ENCODE results near the gene WDR36. TPM values are rescaled to one million over a fixed set of nuclear protein-coding genes. Genes with fewer than 3 reads are reported as not detected.
"Not testable (repeated sequence)": the region's sequence is repeated elsewhere in the genome, so short reads cannot be mapped to it uniquely, and the experiment has no call there.

The WDR36 gene
- total RNA-seq, 1 donor = 24.5 TPM

DNA sequence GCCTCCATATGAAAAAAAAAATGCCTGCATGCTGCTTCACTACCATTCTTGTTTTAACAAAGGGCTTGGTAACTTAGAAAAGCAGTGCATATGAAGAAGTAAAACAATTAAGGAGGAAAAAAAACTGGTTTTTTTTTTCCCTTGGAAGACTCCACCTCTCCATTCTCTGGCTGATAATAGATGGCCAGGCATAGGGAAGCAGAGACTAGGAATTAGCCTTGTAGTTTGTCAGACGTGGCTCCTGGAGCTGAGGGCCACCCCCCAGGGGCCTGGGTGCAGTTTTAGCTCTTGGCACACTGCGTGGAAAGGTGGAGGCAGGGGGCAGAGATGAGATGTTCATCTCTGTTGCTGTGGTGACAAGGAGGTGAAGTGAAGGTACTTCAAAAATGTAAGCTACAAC is 42.7 kb downstream of the WDR36 start:
- DNase-seq (ENCODE audit: low read depth in 2 of 3, low spot score in 2 of 3) = no peak

DNA sequence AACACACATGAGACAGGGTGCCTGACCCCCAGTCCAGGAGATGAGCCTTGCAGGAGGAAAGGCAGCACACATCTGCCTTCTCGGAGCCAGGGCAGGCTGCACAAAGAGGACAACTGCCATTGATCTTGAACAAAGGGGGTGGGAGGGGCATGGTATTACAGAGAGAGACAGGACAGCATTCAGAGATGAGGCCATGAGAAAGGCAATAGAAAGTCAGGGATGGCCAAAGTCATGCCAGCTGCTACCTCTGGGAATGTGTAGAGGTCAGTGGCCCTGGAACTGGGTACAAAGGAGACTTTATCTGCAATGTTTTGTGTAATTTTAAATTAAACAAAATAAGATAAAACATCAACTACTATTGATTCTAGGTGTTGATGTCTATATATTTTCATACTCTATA is 43.2 kb downstream of the WDR36 start:
- DNase-seq (ENCODE audit: low read depth in 2 of 3, low spot score in 2 of 3) = no peak

DNA sequence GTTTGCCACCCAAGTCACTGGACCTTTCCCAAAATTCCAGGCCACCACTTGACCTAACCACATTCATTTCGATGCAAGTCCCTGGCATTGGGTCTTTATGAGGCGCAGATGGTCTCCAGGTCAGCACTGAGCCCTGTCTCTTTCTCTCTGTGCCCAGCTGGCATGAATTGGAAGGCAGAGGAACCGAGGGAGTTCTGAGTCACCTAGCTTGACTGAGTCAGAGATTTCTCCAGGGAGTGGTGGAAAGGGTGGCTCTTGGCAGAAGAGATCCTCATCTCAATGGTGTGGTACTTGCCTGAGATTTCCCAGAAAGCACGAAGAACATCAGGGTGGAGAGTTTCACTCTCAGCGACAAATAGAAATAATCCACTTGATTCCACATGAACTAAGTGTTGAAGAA is 43.8 kb downstream of the WDR36 start:
- no peak for DNase-seq (ENCODE audit: low read depth in 2 of 3, low spot score in 2 of 3)

DNA sequence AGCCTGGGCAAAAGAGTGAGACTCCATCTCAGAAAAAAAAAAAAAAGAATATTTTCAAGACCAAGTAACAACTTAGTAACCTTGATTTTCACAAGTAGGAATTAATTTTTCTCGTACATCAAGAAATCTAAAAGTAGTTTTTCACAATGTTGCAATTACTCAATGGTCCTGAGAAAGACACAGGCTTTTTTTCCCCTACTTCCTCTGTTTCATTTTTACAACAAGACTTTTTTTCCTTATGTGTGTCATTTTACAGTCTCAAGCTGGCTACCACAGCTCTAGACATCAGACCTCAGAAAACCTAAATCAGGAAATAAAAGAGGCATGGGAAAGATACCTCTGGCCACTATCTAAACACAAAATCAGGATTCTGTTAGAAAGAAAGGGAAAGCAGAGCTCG is 45.9 kb downstream of the WDR36 start:
- DNase-seq (ENCODE audit: low read depth in 2 of 3, low spot score in 2 of 3) = no peak

DNA sequence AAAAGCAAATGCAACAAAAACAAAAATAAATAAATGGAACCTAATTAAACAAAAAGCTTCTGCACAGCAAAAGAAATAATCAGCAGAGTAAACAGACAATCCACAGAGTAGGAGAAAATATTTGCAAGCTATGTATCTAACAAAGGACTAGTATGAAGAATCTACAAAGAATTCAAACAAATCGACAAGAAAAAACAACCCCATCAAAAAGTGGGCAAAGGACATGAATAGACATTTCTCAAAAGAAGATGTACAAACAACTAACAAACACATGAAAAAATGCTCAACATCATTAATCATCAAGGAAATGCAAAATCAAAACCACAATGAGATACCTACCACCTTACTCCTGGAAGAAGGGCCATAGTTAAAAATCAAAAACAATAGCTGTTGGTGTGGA is 49.3 kb downstream of the WDR36 start:
- not testable (repeated sequence) for DNase-seq (ENCODE audit: low read depth in 2 of 3, low spot score in 2 of 3)

DNA sequence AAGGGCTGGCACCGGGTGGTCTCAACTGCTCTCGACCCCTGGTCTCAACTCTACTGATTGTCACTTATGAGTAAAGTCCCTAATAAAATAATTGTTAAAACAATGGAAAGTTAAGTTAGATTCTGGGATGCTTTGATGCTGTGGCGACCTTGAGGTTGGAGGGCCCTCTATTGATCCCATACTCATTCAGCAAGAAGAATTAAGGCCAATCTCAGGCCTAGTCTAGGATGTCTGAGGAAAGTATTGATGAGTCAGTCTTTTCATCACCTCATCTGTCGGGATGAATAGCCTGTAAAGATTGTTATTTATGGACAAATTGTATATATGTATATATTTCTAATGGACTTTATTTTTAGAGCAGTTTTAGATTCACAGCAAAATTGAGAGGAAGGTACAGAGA is 50.8 kb downstream of the WDR36 start:
- DNase-seq (ENCODE audit: low read depth in 2 of 3, low spot score in 2 of 3) = no peak

DNA sequence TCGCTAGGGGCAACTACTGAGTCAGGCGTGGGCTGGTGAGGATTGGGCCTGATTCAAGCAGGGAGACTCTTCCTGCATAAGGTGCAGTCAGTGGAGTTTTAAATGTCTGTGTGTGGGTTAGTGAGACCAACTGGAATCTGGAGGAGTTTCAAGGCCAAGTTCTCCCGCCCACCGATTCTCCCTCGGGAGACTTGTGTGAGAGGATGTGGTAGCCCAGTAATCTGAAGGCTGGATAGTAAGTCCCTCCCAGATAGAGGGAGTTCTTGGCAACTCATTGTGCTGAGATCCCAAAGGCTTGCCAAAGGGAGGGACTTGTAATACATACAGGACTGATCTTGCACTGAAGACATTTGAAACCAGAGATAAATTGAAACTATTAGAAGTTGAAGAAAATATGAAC is 51.8 kb downstream of the WDR36 start:
- DNase-seq (ENCODE audit: low read depth in 2 of 3, low spot score in 2 of 3) = no peak

DNA sequence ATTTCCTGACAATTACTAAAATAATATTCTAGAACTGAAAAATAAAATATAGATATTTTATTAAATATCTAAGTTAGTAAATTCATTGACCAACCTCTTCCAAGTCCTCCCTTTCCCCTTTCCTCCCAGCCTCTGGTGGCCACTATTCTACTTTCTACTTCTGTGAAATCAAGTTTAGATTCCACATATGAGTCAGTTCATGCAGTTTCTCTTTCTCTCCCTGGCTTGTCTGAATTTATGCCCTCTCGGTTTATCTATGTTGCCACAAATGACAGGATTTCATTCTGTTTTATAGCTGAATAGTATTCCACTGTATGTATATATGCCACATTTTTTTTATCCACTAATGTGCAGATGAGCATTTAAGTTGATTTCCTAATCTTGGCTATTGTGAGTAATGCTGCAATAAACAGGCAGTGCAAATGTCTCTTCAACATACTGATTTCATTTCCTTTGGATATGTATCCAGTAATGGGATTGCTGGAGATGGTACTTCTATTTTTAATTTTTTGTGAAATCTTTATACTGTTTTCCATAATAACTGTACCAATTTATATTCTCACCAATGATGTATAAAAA is 52.3 kb downstream of the WDR36 start:
- no peak for DNase-seq (ENCODE audit: low read depth in 2 of 3, low spot score in 2 of 3)

DNA sequence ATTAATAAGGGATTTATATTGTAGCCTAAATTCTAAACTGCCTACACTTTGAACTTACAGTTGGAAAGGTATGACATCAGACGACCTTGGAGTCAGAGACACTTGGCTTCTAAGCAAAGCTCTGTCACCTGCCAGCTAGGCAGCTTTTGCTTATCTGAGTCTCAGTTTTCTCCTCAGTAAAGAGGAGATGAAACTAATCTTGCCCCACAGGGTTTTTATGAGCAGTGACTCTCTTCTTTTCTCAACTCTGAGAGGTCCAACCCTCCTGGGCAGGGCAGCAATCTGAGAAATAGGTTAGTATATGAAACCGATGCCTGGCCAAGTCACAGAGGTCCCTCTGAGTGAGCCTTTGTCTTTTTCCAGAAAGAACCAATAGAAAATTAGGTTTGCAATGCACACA is 53.9 kb downstream of the WDR36 start:
- DNase-seq (ENCODE audit: low read depth in 2 of 3, low spot score in 2 of 3) = no peak

DNA sequence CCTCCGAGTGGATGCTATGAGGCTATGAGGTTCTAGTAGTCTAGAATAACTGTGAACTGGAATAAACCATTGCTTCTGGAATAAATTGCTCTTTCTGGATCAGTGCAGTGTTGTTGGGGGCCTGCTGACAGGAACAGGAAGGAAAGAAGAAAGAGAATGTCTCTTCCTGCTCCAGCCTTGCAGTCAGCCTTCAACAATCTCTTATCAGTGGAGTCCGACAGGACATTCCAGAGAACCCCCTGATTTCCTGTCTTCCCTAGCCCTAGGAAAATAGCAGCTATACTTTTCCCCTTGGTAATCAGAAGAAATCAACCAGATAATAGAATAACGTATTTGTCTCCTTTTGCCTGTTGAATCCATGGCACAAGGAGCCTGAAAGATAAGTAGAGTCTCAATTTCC is 55.4 kb downstream of the WDR36 start:
- no peak for DNase-seq (ENCODE audit: low read depth in 2 of 3, low spot score in 2 of 3)

DNA sequence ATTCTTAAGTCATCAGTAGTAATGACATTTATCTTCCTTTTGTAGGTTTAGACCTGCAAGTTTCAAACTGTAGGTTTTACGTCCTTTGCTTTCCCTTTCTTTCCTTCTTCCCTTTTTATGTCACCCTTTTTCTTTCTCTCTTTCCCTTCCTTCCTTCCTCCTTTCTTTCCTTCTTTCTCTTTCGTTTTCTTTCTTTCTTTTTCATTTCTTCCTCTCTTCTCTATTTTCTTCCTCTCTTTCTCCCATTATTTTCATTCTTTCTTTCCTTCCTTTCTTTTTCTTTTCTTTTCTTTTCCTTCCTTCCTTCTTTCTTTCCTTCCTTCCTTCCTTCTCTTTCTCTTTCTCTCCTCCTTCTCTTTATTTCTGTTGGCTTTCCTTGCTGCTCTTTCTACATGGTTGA is 59.9 kb downstream of the WDR36 start:
- no peak for DNase-seq (ENCODE audit: low read depth in 2 of 3, low spot score in 2 of 3)

DNA sequence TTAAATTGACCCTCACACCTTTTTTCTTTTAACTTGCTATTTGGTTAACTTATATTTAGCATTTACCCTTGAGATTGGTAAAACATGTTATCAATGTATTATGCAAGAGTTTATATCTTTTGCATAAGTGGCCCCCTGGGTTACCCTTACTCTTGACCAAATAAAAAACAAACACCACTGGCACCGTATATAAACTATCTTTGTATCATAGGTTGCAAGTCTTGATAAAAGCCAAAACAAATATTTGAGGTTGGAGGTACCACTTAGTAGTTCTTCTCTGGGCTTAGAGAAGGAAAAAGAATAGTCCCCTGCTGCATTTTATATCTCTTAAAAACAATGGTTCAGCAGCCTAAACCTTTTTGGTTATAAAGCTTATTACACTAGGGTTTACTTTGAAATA is 61.3 kb downstream of the WDR36 start:
- no peak for DNase-seq (ENCODE audit: low read depth in 2 of 3, low spot score in 2 of 3)

DNA sequence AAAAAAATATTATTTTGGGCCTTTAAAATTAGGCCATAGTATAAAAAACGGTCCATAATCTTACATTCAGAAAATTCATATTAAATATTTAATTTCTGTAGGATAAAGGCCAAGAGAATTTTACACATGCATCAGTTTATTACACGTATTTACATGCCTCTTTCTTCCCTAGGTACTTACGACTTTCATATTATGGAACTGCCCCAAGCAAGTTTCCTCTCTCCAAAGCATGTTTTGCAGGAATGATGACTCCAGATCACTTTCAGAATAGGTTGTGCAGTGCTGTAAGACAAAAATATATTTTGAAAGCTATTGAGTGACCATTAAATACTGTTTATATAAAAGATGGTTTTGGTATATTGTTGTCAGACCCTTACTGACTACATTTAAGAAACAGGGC is 61.8 kb downstream of the WDR36 start:
- no peak for DNase-seq (ENCODE audit: low read depth in 2 of 3, low spot score in 2 of 3)

DNA sequence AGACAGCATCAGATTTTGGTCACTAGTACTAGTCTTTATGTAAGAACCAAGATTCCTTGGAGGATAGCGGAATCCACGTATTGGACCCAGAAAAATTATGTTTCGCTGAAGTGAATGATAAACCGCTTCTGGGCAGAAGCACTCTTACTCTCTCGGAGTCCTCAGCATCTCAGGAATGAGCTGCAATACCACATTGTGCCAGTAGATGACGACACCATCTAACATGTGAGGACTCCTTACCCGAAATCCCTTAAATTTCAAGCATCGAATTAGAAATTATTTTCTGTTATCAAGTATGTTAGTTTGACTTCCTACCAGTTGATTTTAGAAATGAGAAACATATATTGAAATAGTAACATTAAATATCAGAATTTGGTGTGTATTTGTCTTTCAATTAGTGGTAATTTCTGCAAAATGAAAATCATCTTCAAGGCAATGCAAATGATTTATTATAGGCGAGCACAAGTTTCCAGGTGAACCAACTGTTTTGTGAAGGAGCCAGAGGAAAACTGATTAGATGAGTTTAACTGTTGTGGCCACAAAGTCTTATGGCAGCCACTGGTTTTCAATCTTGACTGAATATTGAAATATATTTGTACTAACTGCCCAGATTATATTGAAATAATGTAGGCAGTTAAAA is 66.1 kb downstream of the WDR36 start:
- peak; percentile 45 to 80 (median 63) for DNase-seq (ENCODE audit: low read depth in 2 of 3, low spot score in 2 of 3)

DNA sequence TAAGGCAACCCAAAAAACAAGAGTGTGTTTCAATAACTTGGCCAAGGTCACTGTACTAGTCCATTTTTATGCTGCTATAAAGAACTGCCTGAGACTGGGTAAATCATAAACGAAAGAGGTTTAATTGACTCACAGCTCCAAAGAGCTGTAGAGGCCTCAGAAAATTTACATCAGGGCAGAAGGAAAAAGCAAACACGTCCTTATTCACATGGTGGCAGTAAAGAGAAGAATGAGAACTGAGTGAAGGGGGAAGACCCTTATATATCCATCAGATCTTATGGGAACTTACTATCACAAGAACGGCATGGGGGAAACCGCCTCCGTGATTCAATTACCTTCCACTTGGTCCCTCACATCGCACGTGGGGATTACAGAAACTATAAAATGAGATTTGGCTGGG is 67.7 kb downstream of the WDR36 start:
- no peak for DNase-seq (ENCODE audit: low read depth in 2 of 3, low spot score in 2 of 3)

DNA sequence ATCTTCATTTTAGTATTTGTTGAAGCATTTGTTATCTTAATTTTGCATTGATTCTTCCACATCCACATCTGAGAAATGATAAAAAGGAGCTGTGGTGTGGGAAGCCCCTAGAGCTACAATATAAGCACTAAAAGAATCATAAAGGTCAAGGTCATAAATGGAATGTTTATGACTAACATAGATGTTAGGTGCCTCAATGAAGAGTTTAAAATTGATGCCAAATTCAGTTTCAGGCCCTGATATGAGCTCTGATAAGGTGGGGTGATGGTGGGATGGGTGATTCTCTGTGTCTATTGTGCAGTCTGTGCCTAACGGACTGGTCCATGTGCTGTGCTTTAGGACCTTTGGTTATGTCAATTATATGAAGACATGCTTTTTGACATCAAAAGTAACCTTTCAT is 70.9 kb downstream of the WDR36 start:
- no peak for DNase-seq (ENCODE audit: low read depth in 2 of 3, low spot score in 2 of 3)

DNA sequence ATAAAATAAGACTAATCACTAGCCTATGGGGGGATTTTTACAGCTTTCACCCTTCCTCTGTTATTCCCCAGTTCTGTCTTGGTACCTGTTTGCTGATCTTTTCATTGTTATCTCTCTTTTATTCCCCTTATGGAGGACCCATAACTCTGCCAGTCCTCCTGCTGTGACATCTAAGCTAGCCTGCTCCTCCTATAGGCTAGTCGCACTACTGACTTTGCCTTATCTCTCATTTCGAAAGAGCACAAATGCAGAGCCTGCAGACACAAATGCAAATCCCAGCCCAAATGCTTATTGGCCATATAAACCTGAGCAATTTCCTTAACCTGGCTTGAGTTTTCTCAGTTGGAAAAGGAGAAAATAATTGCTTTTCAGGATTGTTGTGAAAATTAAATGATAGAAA is 72.9 kb downstream of the WDR36 start:
- no peak for DNase-seq (ENCODE audit: low read depth in 2 of 3, low spot score in 2 of 3)

DNA sequence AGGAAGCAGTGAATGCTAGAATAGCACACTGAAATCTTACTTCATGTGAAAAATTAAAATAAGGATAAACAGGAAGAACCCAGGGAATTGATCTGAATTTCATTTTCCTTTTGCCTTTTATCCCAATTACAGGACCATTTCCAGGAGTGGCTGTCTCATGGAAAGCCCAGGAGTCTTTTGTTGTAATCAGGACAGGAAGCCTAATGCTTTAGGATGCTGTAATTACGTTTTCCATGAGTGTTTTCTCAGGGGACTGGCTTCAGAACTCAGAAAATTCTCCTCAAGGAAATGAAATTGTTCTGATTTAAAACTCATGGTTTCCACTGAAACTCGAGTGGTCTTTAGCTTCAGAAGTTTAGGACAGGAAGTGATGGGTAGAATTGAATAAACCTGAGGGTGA is 75.4 kb downstream of the WDR36 start:
- DNase-seq (ENCODE audit: low read depth in 2 of 3, low spot score in 2 of 3) = no peak

DNA sequence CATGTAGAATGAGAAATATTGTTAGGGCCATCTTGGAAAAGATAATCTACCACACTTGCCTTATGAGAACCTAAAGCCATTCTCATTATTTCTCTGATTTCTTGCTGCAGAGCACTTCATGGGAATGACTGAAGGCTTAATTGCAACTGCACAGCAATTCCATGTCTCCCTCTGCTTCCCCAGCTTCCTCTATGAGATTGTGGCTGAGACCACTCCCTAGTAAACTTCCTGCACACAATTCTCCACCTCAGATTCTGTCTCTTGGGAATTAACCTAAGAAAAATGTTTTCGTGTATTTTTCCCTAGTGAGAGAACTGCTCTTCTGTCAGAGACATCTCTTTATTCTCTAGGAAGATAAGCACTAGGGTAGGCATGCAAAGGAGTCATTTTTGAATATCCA is 76.5 kb downstream of the WDR36 start:
- DNase-seq (ENCODE audit: low read depth in 2 of 3, low spot score in 2 of 3) = no peak

DNA sequence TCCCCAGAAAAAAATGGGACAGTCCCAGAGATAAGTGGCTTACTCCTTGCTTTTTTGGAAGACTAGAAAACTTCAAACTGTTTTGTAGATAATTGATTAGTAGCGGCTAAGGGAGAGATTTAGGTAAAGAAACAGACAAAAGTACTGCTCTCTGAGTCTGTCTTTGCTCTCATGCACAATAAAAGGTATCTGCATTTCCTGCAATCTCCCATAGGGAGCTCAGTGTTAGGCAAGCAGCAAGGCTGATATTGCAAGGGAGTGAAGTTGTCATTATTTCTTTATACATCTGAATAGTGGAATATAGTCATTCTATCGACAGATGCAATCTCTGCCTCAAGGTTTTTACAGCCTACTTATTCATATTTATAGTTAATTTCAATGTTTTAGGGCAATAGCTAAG is 77.1 kb downstream of the WDR36 start:
- DNase-seq (ENCODE audit: low read depth in 2 of 3, low spot score in 2 of 3) = no peak

DNA sequence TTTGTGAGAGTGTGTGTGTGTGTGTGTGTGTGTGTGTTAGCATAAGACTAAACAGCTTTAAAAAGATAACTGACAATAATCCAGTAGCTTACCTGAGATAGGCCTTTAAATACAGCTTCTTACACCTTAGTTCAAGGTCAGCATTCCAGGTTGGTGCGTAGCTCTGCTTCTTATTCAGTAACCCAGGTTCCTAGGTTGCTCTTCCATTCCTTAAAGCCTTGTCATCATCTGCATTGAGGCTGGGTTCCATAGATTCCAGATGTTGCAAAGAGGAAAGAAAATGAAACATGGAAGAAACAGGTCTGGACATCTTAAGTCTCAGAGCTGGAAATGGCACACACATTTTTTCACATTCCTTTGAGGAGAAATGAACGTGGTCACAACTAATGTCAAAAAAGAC is 78.1 kb downstream of the WDR36 start:
- DNase-seq (ENCODE audit: low read depth in 2 of 3, low spot score in 2 of 3) = no peak

DNA sequence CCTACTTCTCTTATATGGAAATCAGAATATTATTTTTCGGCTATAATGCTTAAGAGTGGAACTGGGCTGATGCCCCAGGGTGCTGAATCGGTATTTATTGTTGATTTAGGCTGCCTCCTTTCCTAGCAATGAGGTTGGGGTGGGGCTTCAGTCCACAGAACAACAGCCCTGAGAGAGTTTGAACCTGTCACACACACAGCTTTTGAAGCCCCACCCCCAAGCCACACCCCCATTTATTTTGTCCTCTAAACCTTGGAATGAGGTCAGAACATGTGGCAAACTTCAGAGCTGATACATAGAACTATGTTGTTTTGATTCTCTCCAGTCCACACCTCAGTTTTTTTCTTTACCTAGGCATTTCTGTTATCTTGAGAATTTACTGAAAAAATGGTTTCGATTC is 80.4 kb downstream of the WDR36 start:
- DNase-seq (ENCODE audit: low read depth in 2 of 3, low spot score in 2 of 3) = no peak

DNA sequence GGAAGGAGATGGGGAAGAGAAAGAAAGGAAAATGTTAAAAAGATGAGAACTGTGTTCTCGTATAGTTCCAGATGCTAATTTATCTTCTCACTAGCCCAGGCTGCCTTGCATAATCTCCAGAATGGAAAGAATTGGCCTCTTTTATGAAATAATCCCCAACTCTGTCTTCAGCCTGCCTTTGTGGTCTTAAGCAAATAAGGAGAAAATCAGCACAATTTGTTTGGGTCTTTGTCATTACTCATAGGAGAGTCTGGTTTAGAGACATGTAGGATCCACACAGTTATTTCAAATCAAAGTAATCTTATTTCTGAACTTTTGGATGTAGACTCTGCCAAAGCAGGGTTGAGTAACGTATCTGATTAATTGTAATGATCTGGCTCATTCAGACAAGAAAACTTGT is 81.3 kb downstream of the WDR36 start:
- DNase-seq (ENCODE audit: low read depth in 2 of 3, low spot score in 2 of 3) = no peak

All from hematopoietic multipotent progenitor cell (in vitro differentiated cells).